ENCODE results near the gene LHX6. TPM values are rescaled to one million over a fixed set of nuclear protein-coding genes. Genes with fewer than 3 reads are reported as not detected.
A peak's percentile ranks its signal among the peaks of the same experiment; 100 is the strongest.

LHX6 gene
- 10 to 100 TPM in 1 of 4 donors, 1 to 10 TPM in 2, under 1 TPM in 1; 0.53 to 12.4 (median 3.1) TPM for total RNA-seq

DNA sequence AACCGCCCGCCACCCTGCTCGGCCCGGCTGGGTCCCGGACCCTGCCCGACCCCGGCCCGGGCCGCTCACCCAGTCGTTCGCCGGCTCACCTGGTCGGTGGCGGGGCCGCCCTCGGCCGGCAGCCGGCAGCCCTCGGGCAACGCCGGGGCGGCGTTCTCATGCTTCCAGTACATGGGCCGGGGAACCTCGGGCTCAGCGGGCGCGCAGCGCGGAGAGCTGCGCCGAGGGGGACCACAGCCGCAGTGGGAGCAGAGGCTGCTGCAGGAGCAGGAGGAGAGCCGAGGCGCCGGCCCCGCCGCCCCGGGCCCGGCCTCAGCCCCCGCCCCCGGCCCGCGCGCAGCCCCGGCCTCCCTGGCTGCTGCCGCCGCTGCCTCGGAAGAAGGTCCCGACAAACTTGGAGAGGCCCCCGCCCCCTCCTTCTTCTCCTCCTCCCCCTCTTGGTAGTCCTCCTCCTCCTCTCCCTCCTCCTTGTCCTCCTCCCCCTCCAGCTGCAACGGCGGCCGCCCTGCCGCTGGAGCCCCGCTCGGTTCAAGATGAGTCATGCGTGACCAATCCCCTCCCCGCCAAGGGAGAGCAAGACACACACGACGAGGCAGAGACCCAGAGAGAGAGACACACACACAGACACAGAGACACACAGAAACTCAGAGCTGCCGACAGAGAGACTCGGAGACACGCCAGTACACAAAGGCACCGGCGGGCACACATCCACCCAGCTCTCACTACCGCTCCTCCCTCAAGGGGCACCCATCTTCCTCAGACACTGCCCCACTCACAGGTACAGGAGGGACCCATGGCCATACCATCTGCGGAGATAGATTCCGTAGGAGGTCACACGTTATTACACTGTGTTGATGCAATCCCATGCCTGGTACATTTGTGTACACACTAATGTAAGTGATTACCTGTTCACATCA, at the start of gene LHX6:
Gene LHX6 (minus strand): TSS at position 390 of the 917 bp plus-strand sequence. CDS start 217 bp downstream, at position 173.
- Histone ChIP-seq H3K27me3 (peaks cover 0 to 46% of the 10 kb centered on the region in 2 donors), H3K4me1 (peaks cover 0 to 30% (median 5%) of the 10 kb centered on the region in 4 donors)
- DNase-seq = no peak

DNA sequence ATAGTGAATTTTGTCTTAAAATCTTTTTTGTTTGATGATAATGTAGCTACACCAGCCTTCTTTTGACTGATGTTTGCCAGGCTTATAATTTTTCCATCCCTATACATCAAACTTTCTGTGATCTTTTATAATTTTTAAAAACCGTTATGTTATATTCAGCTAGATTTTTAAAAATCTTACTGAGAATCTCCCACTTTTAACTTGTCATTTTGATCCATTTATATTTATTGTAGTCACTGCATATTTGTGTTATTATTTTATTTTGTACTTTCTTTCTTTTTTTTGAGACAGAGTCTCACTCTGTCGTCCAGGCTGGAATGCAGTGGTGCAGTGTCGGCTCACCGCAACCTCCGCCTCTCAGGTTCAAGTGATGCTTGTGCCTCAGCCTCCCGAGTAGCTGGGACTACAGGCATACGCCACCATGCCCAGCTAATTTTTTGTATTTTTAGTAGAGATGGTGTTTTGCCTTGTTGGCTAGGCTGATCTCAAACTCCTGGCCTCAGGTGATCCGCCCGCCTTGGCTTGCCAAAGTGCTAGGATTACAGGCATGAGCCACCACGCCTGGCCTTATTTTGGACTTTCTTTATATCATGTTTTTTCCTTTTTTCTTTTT, 48.6 kb upstream of the LHX6 start:
- TF ChIP-seq, protein P1, sequence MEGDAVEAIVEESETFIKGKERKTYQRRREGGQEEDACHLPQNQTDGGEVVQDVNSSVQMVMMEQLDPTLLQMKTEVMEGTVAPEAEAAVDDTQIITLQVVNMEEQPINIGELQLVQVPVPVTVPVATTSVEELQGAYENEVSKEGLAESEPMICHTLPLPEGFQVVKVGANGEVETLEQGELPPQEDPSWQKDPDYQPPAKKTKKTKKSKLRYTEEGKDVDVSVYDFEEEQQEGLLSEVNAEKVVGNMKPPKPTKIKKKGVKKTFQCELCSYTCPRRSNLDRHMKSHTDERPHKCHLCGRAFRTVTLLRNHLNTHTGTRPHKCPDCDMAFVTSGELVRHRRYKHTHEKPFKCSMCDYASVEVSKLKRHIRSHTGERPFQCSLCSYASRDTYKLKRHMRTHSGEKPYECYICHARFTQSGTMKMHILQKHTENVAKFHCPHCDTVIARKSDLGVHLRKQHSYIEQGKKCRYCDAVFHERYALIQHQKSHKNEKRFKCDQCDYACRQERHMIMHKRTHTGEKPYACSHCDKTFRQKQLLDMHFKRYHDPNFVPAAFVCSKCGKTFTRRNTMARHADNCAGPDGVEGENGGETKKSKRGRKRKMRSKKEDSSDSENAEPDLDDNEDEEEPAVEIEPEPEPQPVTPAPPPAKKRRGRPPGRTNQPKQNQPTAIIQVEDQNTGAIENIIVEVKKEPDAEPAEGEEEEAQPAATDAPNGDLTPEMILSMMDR (IDR thresholded peaks at IDR 0.05) = no peak
- TF ChIP-seq POLR2A (IDR thresholded peaks at IDR 0.05) = no peak
- H3K9me3 ChIP-seq = no peaks in the 10 kb centered on the region
- no peak overlapping the region for H3K4me3 ChIP-seq
- no peak for DNase-seq
- peaks cover 0 to 25% (median 0%) of the 10 kb centered on the region in 3 donors for H3K36me3 ChIP-seq
- H3K27ac ChIP-seq = no peak overlapping the region
- no peaks in the 10 kb centered on the region for H3K4me1 ChIP-seq
- no peaks in the 10 kb centered on the region for H3K27me3 ChIP-seq

More for the DNA sequence above, at the start of gene LHX6:
- TF ChIP-seq POLR2A (IDR thresholded peaks at IDR 0.05) = no peak
- TF ChIP-seq, protein P1 (IDR thresholded peaks at IDR 0.05) = no peak
- peak within 1 kb of the TSS in 3 of 4 donors; percentile 39 to 45 (median 39) for H3K4me3 ChIP-seq
- no peak within 1 kb of the TSS for H3K27ac ChIP-seq
- no peaks in the 10 kb centered on the region for H3K36me3 ChIP-seq
- no peaks in the 10 kb centered on the region for H3K9me3 ChIP-seq

DNA sequence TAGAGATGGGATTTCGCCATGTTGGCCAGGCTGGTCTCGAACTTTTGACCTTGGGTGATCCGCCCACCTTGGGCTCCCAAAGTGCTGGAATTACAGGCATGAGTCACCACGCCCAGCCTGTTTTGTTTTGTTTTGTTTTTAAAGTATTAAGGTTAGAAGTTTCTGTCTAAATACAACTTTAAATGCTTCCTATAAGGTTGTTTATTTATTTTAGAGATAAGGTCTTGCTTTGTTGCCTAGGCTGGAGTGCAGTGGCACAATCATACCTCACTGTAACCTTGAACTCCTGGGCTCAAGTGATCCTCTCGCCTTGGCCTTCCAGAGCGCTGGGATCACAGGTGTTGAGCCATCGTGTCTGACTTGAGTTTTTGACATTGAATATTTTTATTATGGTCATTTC, 47.3 kb upstream of the LHX6 start:
- no peaks in the 10 kb centered on the region for H3K9me3 ChIP-seq
- H3K36me3 ChIP-seq = peaks cover 0 to 27% (median 0%) of the 10 kb centered on the region in 3 donors
- no peak overlapping the region for H3K27ac ChIP-seq
- DNase-seq = no peak
- TF ChIP-seq POLR2A (IDR thresholded peaks at IDR 0.05) = no peak
- TF ChIP-seq, protein P1 (IDR thresholded peaks at IDR 0.05) = no peak
- no peak overlapping the region for H3K4me3 ChIP-seq
- H3K27me3 ChIP-seq = no peaks in the 10 kb centered on the region
- no peaks in the 10 kb centered on the region for H3K4me1 ChIP-seq

- Histone ChIP-seq H3K27me3 (no peaks in the 10 kb centered on the region), H3K4me3 (no peak overlapping the region), H3K9me3 (no peaks in the 10 kb centered on the region), H3K27ac (no peak overlapping the region), H3K36me3 (peaks cover 0 to 21% (median 0%) of the 10 kb centered on the region in 3 donors), H3K4me1 (no peaks in the 10 kb centered on the region)
- DNase-seq = no peak
- TF ChIP-seq POLR2A (IDR thresholded peaks at IDR 0.05) = no peak
- TF ChIP-seq, protein P1 (IDR thresholded peaks at IDR 0.05) = no peak
These were observed 45.3 kb upstream of the LHX6 start for GRCh38 chr9:122274055-122274454.

- TF ChIP-seq, protein P1 (IDR thresholded peaks at IDR 0.05) = no peak
- H3K4me3 ChIP-seq = no peak overlapping the region
- DNase-seq = no peak
- H3K36me3 ChIP-seq = peaks cover 0 to 14% (median 0%) of the 10 kb centered on the region in 3 donors
- no peaks in the 10 kb centered on the region for H3K27me3 ChIP-seq
- H3K9me3 ChIP-seq = no peaks in the 10 kb centered on the region
- H3K4me1 ChIP-seq = peaks cover 0 to 15% (median 6%) of the 10 kb centered on the region in 4 donors
- H3K27ac ChIP-seq = no peak overlapping the region
These were observed 39.5 kb upstream of the LHX6 start for GRCh38 chr9:122268041-122268814.
